ENCODE results near the gene GTF3C1.

The GTF3C1 gene

DNA sequence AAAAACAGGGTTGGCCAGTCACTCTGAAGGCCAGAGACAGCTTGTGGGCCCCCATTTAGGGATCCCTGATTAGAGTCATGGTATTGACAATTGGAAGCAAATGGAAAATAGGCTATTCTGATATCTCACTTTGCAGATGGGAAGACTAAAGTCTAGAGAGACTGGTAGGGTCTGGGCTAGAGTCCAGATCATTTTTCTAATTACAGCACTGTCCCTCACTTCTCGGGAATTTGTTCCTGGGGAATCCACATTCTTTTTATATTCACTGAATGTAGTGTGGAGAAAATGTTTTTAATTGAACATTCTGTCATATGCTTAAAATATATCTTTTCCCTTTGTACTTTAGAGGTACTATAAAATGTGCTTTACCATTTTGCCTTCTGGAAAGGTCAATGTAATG is 1.3 kb upstream of the GTF3C1 start:
- TF ChIP-seq POLR2AphosphoS5 (IDR thresholded peaks at IDR 0.05; ENCODE audit: low read depth, low read length) (no peak), FOXP2 (optimal IDR thresholded peaks at IDR 0.05; ENCODE audit: borderline replicate concordance, extremely low read depth, extremely low read length, insufficient read depth) (no peak), REST (IDR thresholded peaks at IDR 0.05; ENCODE audit: insufficient read depth in 1 of 2, low read depth in 2 of 2, low read length in 2 of 2) (no peak), SIN3A (IDR thresholded peaks at IDR 0.05; ENCODE audit: borderline replicate concordance, insufficient read depth, low read length) (no peak), TAF1 (IDR thresholded peaks at IDR 0.05; ENCODE audit: borderline replicate concordance, insufficient read depth, low read length) (no peak)

- no peak for TF ChIP-seq FOXP2 (optimal IDR thresholded peaks at IDR 0.05; ENCODE audit: borderline replicate concordance, extremely low read depth, extremely low read length, insufficient read depth)
- TF ChIP-seq TAF1 (IDR thresholded peaks at IDR 0.05; ENCODE audit: borderline replicate concordance, insufficient read depth, low read length), result no peak
- TF ChIP-seq SIN3A (IDR thresholded peaks at IDR 0.05; ENCODE audit: borderline replicate concordance, insufficient read depth, low read length), result no peak
- TF ChIP-seq POLR2AphosphoS5 (IDR thresholded peaks at IDR 0.05; ENCODE audit: low read depth, low read length), result no peak
- TF ChIP-seq REST (IDR thresholded peaks at IDR 0.05; ENCODE audit: insufficient read depth in 1 of 2, low read depth in 2 of 2, low read length in 2 of 2), result no peak
Measured at GRCh38 chr16:27550582-27550920, 838 bp upstream of the GTF3C1 start.

GRCh38 chr16:27549464-27549745 is 308 bp downstream of the GTF3C1 start:
- TF ChIP-seq SIN3A (IDR thresholded peaks at IDR 0.05; ENCODE audit: borderline replicate concordance, insufficient read depth, low read length) (no peak), REST (IDR thresholded peaks at IDR 0.05; ENCODE audit: insufficient read depth in 1 of 2, low read depth in 2 of 2, low read length in 2 of 2) (no peak), FOXP2 (optimal IDR thresholded peaks at IDR 0.05; ENCODE audit: borderline replicate concordance, extremely low read depth, extremely low read length, insufficient read depth) (no peak), TAF1 (IDR thresholded peaks at IDR 0.05; ENCODE audit: borderline replicate concordance, insufficient read depth, low read length) (no peak), POLR2AphosphoS5 (IDR thresholded peaks at IDR 0.05; ENCODE audit: low read depth, low read length) (no peak)

DNA sequence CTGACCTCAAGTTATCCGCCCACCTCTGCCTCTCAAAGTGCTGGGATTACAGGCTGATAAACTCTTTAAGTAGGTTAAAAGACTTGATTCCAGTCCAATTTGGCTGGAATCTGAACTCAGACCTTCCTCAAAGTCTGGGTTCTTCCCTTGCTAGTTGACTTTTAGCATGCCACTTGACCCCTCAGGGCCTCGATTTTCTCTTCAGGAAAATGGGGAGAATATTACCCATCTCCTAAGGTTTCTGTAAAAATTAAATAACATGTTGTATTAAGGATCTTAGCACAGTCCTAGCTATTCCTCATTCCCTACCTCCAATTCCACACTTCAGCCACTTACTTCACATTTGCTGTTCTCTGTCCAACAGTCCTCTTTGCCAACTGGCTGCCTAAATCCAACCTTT is 1.9 kb downstream of the GTF3C1 start:
- TF ChIP-seq SIN3A (IDR thresholded peaks at IDR 0.05; ENCODE audit: borderline replicate concordance, insufficient read depth, low read length), result no peak
- no peak for TF ChIP-seq FOXP2 (optimal IDR thresholded peaks at IDR 0.05; ENCODE audit: borderline replicate concordance, extremely low read depth, extremely low read length, insufficient read depth)
- TF ChIP-seq POLR2AphosphoS5 (IDR thresholded peaks at IDR 0.05; ENCODE audit: low read depth, low read length), result no peak
- TF ChIP-seq REST (IDR thresholded peaks at IDR 0.05; ENCODE audit: insufficient read depth in 1 of 2, low read depth in 2 of 2, low read length in 2 of 2), result no peak
- TF ChIP-seq TAF1 (IDR thresholded peaks at IDR 0.05; ENCODE audit: borderline replicate concordance, insufficient read depth, low read length), result no peak

GRCh38 chr16:27547134-27547533 is 2.6 kb downstream of the GTF3C1 start:
- TF ChIP-seq REST (IDR thresholded peaks at IDR 0.05; ENCODE audit: insufficient read depth in 1 of 2, low read depth in 2 of 2, low read length in 2 of 2) (no peak), POLR2AphosphoS5 (IDR thresholded peaks at IDR 0.05; ENCODE audit: low read depth, low read length) (no peak), FOXP2 (optimal IDR thresholded peaks at IDR 0.05; ENCODE audit: borderline replicate concordance, extremely low read depth, extremely low read length, insufficient read depth) (no peak), SIN3A (IDR thresholded peaks at IDR 0.05; ENCODE audit: borderline replicate concordance, insufficient read depth, low read length) (peak; percentile 99; the same call in 1 of the 2 replicates), TAF1 (IDR thresholded peaks at IDR 0.05; ENCODE audit: borderline replicate concordance, insufficient read depth, low read length) (no peak)

All from PFSK-1 (cell line).